Upper lobe of left lung (tissue), 6 donors: Measurements from ENCODE around the gene EREG. TPM values are rescaled to one million over a fixed set of nuclear protein-coding genes. Genes with fewer than 3 reads are reported as not detected.

Experiments used
- ATAC-seq, 2 donors: fragments of 200-7000 bp; cut with Tn5 transposase; one replicate each; pipeline ENCODE4 v1.9.1; 2022; ENCODE audit warnings: mild to moderate bottlenecking in 2 of 2, moderate library complexity in 2 of 2; ENCODE audit not compliant: low FRiP score in 2 of 2
- DNase-seq, 2 donors: peaks; one replicate each; pipeline ENCODE4 v3.0.0-alpha.2; 2019 to 2020
- H3K27ac ChIP-seq, 4 donors: fragments of 200-600 bp; sonication (generic); one replicate each; pipeline ENCODE4 v1.5.1; 2016 to 2019
- H3K27me3 ChIP-seq, 4 donors: fragments of 200-600 bp; sonication (generic); one replicate each; pipeline ENCODE4 v1.5.1; 2017 to 2019
- H3K36me3 ChIP-seq, 4 donors: fragments of 200-600 bp; sonication (generic); one replicate each; pipeline ENCODE4 v1.5.1; 2016 to 2019
- H3K4me1 ChIP-seq, 4 donors: fragments of 200-600 bp; sonication (generic); one replicate each; pipeline ENCODE4 v1.5.1; 2018 to 2019
- H3K4me3 ChIP-seq, 4 donors: fragments of 200-600 bp; sonication (generic); one replicate each; pipeline ENCODE4 v1.5.1; 2017 to 2019; ENCODE audit warnings: mild to moderate bottlenecking in 2 of 4, moderate library complexity in 1 of 4
- H3K9me3 ChIP-seq, 4 donors: fragments of 200-600 bp; sonication (generic); one replicate each; pipeline ENCODE4 v1.5.1; 2018 to 2019
- EP300 ChIP-seq, 4 donors: sonication (generic); formaldehyde crosslinking; IDR thresholded peaks; one replicate each; pipeline ENCODE4 v1.5.1; 2017; ENCODE audit warnings: antibody characterized with exemption in 4 of 4, control low read depth in 2 of 4
- POLR2A ChIP-seq, 4 donors: fragments of 450-650 bp; IDR thresholded peaks; one replicate each; pipeline ENCODE4 v1.5.1; 2016 to 2017; ENCODE audit warnings: antibody characterized with exemption in 4 of 4, mild to moderate bottlenecking in 2 of 4
- POLR2AphosphoS5 ChIP-seq, 2 donors: sonication (generic); formaldehyde crosslinking; IDR thresholded peaks; one replicate each; pipeline ENCODE4 v1.5.1; 2017; ENCODE audit warnings: antibody characterized with exemption in 2 of 2
- WGBS, 2 donors: methylation state at CpG; one replicate each; pipeline ENCODE4 v1.1.5; 2017 to 2018; 5-methylcytosine and 5-hydroxymethylcytosine counted together
- total RNA-seq, 6 donors: library from RNA; depleted of rRNA in 4 of 6; stranded (reverse); fragments of >200 nt in 4 of 6; gene quantifications; one replicate each; pipeline versions ENCODE4 v1.1.0 to v1.2.1, GENCODE V29; 2016 to 2021
- TF ChIP-seq, protein P1 (sequence below), 6 experiments: fragments of 450-650 bp in 4 of 6; fragments of 200-600 bp in 2 of 6; sonication (generic) in 2 of 6; IDR thresholded peaks; one replicate each; pipeline ENCODE4 v1.5.1; 2016 to 2019; ENCODE audit warnings: antibody characterized with exemption in 6 of 6
- donor health status: DM: no; HTN: no; CAD: no; lungs with moderate emphysema.
- donor health status: DM: no; HTN: yes; CAD: no; lungs with severe emphysema.

The EREG gene
- total RNA-seq, 6 donors from 2014 or later: 0.94 to 3.7 (median 1.1) TPM

DNA sequence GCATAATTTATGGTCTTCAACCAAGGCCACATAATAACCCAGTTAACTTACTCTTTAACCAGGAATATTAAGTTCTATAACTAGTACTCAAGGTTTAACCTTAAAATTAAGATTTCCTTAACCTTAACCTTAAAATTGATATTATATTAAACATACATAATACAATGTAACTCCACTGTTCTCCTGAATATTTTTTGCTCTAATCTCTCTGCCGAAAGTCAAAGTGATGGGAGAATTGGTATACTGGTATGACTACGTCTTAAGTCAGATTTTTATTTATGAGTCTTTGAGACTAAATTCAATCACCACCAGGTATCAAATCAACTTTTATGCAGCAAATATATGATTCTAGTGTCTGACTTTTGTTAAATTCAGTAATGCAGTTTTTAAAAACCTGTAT lies 22.8 kb downstream of the EREG start:
- no peaks in the 10 kb centered on the region for H3K9me3 ChIP-seq
- TF ChIP-seq POLR2A (IDR thresholded peaks at IDR 0.05): no peak
- TF ChIP-seq, protein P1, sequence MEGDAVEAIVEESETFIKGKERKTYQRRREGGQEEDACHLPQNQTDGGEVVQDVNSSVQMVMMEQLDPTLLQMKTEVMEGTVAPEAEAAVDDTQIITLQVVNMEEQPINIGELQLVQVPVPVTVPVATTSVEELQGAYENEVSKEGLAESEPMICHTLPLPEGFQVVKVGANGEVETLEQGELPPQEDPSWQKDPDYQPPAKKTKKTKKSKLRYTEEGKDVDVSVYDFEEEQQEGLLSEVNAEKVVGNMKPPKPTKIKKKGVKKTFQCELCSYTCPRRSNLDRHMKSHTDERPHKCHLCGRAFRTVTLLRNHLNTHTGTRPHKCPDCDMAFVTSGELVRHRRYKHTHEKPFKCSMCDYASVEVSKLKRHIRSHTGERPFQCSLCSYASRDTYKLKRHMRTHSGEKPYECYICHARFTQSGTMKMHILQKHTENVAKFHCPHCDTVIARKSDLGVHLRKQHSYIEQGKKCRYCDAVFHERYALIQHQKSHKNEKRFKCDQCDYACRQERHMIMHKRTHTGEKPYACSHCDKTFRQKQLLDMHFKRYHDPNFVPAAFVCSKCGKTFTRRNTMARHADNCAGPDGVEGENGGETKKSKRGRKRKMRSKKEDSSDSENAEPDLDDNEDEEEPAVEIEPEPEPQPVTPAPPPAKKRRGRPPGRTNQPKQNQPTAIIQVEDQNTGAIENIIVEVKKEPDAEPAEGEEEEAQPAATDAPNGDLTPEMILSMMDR (IDR thresholded peaks at IDR 0.05): no peak
- TF ChIP-seq POLR2AphosphoS5 (IDR thresholded peaks at IDR 0.05): no peak
- TF ChIP-seq EP300 (IDR thresholded peaks at IDR 0.05): no peak
- H3K36me3 ChIP-seq: no peaks in the 10 kb centered on the region
- no peaks in the 10 kb centered on the region for H3K27me3 ChIP-seq
- ATAC-seq (no peak), DNase-seq (no peak)
- no peaks in the 10 kb centered on the region for H3K4me1 ChIP-seq
- H3K4me3 ChIP-seq: no peak overlapping the region
- no peak overlapping the region for H3K27ac ChIP-seq
- 95 to 97% methylated on average over 2 of the region's 2 CpGs for WGBS, 2 donors

- ATAC-seq: no peak
- Histone ChIP-seq H3K27ac (no peak overlapping the region), H3K4me1 (no peaks in the 10 kb centered on the region), H3K36me3 (no peaks in the 10 kb centered on the region), H3K27me3 (no peaks in the 10 kb centered on the region), H3K4me3 (no peak overlapping the region), H3K9me3 (no peaks in the 10 kb centered on the region)
- 95 to 96% methylated on average over 1 of the region's 1 CpG for WGBS, 2 donors
- TF ChIP-seq EP300 (IDR thresholded peaks at IDR 0.05) (no peak), POLR2A (IDR thresholded peaks at IDR 0.05) (no peak), POLR2AphosphoS5 (IDR thresholded peaks at IDR 0.05) (no peak)
- TF ChIP-seq, protein P1 (IDR thresholded peaks at IDR 0.05): no peak
- no peak for DNase-seq
These were observed 24.5 kb downstream of the EREG start for GRCh38 chr4:74389494-74389893.

DNA sequence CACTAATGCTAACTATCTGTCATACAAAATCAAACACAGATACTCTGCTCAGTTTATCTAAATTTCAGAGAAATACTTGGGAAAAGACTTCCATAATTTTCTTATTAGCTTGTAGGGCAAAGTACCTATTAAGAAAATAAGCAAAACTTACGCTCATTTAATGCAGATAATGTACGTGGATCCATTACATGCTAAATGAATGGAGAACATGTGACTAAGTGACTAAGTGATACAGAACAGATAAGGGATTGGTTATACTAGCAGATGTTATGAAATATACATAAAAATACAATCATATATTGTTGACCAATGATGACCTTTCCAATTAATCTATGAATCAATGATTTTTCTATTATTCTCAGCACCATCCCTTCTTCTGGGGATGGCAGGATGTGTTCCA lies 25.7 kb downstream of the EREG start:
- no peaks in the 10 kb centered on the region for H3K4me1 ChIP-seq
- no peak overlapping the region for H3K27ac ChIP-seq
- TF ChIP-seq EP300 (IDR thresholded peaks at IDR 0.05) (no peak), POLR2A (IDR thresholded peaks at IDR 0.05) (no peak), POLR2AphosphoS5 (IDR thresholded peaks at IDR 0.05) (no peak)
- TF ChIP-seq, protein P1 (IDR thresholded peaks at IDR 0.05): no peak
- ATAC-seq (no peak), DNase-seq (no peak)
- no peaks in the 10 kb centered on the region for H3K27me3 ChIP-seq
- no peaks in the 10 kb centered on the region for H3K36me3 ChIP-seq
- WGBS, 2 donors: 85 to 91% methylated on average over 2 of the region's 2 CpGs
- H3K9me3 ChIP-seq: no peaks in the 10 kb centered on the region
- H3K4me3 ChIP-seq: no peak overlapping the region

DNA sequence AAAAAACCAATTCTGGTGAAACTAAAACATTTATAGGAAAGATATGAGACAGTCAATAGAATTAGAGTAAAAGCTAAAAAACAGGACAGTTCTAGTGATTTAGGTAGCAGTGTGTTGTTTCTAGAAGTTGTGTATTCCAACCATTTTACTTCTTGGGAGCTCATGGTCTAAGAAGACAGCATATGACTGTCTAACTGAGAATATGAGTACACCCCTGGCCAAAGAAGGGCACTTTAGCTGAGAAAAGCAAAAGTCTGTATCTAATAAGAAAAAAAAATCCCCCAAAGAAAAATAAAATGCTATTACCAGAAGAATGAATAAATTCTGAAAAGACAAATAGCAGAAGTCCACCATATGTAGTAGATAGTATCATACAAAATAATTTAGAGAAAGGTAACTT lies 26.4 kb downstream of the EREG start:
- H3K27ac ChIP-seq: no peak overlapping the region
- no peaks in the 10 kb centered on the region for H3K9me3 ChIP-seq
- H3K36me3 ChIP-seq: no peaks in the 10 kb centered on the region
- no peaks in the 10 kb centered on the region for H3K27me3 ChIP-seq
- H3K4me1 ChIP-seq: no peaks in the 10 kb centered on the region
- DNase-seq (no peak), ATAC-seq (no peak)
- TF ChIP-seq POLR2AphosphoS5 (IDR thresholded peaks at IDR 0.05) (no peak), POLR2A (IDR thresholded peaks at IDR 0.05) (no peak), EP300 (IDR thresholded peaks at IDR 0.05) (no peak)
- TF ChIP-seq, protein P1 (IDR thresholded peaks at IDR 0.05): no peak
- H3K4me3 ChIP-seq: no peak overlapping the region

DNA sequence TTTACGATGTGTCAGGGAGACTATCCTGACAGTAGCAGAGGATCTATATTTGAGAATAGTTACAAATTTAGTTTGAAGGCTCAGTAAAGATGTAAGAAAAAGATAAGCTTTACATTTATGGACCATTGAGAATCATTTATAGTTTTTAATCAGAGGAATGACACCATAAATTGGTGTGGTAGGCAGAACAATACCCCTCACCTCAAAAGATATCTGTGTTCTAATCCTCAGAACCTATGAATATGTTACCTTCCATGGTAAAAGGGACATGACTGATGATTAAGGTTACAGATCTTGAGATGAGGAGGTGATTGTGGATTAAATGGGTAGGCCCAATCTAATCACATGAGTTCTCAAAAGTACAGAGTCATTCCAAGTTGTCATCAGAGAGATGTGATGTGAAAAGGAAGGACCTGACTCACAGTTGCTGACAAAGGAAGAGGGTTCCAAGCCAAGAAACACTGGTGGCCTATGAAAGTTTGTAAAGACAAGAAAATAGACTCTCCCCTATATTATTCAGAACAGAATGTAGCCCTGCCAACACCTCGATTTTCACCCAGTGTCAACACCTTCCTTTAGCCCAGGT lies 27.0 kb downstream of the EREG start:
- Histone ChIP-seq H3K27ac (no peak overlapping the region), H3K4me3 (no peak overlapping the region), H3K9me3 (no peaks in the 10 kb centered on the region), H3K36me3 (no peaks in the 10 kb centered on the region), H3K27me3 (no peaks in the 10 kb centered on the region), H3K4me1 (no peaks in the 10 kb centered on the region)
- WGBS, 2 donors: 85 to 95% methylated on average over 2 of the region's 2 CpGs
- TF ChIP-seq EP300 (IDR thresholded peaks at IDR 0.05) (no peak), POLR2A (IDR thresholded peaks at IDR 0.05) (no peak), POLR2AphosphoS5 (IDR thresholded peaks at IDR 0.05) (no peak)
- TF ChIP-seq, protein P1 (IDR thresholded peaks at IDR 0.05): no peak
- DNase-seq: no peak
- ATAC-seq: no peak
